NCI-H748 (cell line): ENCODE data around the gene ABCA1.
"Not testable (repeated sequence)": the region's sequence is repeated elsewhere in the genome, so short reads cannot be mapped to it uniquely, and the experiment has no call there.

Experiments used
- DNase-seq: peaks from one replicate; lab custom pipeline; 2025; ENCODE audit not compliant: unreplicated experiment; lab: John Stamatoyannopoulos, UW

Gene ABCA1

GRCh38 chr9:104907278-104907951 is 20.5 kb downstream of the ABCA1 start:
- no peak for DNase-seq

DNA sequence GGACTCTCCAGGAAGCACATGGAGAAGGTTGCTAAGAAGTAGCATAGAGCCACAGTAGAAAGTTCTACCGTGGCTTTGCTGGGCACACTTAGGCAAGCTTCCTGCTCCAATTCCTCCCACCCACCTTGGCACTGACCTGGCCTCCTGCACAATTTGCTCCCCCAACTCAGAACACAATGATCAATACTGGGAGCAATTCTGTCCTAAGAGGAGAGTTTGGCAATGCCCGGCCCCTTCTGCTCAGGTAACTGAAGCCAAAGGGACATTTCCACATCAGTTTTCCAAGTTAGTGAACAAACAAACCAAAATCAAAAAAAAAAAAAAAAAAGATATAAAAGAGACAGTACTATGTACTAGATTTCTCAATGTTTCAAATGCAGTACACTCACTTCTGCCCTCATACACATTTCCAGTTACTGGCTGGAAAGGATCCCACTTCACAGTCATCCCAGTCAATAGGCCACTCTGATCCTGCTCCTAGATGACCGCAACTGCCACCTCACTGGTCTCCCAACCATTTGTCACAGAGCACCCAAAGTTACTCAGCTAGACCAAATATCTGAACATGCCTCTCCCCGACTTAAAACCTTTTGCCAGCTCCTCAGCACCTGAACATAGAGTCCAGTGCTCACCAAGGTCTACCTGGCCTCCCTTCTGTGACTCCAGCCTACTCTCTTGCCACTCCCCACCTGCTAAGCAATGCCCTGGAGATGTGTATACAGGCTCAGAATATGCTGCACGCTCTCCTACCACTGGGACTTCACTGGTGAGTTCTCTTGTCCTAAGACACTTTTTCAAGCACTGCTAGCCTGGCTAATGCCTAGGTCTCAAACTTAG is 21.3 kb downstream of the ABCA1 start:
- DNase-seq = no peak

DNA sequence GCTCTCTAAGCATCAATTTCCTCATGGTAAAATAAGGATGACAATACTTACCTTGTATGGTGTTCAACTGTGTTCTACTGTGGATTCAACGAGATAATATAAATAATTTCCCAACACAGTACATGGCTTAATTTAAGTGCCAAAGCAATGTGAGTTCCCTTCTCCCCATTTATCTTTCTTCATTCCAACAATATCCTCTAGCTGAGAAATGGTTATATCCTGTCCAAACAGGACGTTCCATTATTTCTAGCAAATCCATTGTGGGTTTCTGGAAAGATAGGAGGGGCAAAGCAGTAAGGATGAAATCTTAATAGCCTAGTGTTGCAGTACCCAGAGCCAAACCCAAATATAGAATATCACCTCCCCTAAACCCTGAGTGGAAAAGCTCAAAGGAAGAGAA is 22.0 kb downstream of the ABCA1 start:
- DNase-seq = no peak

GRCh38 chr9:104905153-104905901 is 22.6 kb downstream of the ABCA1 start:
- DNase-seq = no peak

GRCh38 chr9:104903609-104904008 is 24.3 kb downstream of the ABCA1 start:
- DNase-seq = no peak

- no peak for DNase-seq
Observed at GRCh38 chr9:104900871-104901270, 27.1 kb downstream of the ABCA1 start.

DNA sequence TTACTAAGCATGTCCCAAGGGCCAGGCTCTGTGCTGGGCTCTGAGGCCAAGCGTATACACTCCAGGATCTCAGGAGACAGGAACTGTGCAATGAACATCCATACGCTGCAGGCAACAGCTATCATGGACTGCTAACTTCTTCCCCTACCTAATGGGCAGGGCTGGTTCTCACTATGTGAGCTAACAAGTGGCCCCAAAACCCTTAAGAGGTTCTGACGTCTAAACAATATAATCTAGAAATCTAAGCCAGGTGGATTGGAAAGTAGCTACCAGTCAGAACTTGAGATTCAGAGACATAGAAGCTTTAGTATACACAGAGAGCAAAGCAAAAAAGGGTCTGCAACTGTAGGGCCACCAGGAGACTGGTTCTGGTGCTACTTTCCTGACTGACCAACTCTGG is 27.6 kb downstream of the ABCA1 start:
- no peak for DNase-seq

DNA sequence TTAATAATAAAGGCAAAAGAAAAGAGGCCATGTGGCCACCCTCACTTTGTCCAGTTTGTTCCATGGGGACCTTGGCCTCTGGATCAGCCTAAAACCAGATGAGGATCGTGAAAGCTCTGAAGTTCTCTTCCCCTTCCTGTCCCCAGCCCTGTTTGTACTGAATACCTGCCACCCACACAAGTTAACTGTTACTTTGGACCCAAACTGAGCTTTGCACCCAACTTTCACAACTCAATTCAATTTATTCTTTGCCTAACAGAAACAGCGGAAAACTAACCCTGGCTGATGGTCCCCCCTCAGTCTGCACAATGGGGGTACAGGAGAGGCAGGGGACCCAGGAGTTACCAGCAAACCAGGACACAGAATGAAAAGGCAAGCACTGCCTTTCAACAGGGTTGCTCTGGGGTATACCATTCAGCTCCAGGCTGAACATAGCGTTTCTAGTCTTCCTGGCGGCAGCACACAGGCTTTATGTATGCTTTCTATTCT is 28.2 kb downstream of the ABCA1 start:
- DNase-seq = no peak

DNA sequence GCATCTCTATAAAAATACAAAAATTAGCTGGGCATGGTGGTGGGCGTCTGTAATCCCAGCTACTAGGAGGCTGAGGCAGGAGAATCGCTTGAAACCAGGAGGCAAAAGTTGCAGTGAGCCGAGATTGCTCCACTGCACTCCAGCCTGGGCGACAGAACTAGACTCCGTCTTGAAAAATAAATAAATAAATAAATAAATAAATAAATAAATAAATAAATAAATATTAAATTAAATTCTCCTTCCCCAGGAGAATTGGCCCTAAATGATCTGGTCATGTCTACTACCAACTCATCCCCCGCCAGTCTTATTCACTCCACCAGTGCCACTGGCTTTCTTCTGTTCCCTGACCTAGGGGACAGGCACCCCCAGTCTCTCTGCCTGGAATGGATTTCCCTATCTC is 29.6 kb downstream of the ABCA1 start:
- not testable (repeated sequence) for DNase-seq

GRCh38 chr9:104896131-104896530 is 31.8 kb downstream of the ABCA1 start:
- no peak for DNase-seq

DNA sequence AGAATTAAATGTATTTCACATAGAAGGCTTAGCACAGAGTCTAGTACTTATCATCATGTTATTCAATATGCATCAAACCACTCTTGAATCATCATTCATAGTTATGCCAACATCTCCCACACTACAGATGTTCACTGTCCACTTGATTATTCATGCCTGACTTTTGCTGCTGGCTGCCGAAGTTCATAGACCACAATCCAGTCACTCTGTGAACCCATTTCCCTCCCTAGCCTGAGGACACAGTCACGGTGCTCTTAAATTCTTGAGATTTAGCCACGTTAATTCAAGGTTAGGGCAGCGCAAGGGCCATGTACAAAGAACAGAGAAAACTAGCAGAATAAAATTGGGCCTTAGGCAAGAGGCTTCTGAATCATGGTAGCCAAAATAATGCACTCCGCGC is 32.4 kb downstream of the ABCA1 start:
- no peak for DNase-seq

DNA sequence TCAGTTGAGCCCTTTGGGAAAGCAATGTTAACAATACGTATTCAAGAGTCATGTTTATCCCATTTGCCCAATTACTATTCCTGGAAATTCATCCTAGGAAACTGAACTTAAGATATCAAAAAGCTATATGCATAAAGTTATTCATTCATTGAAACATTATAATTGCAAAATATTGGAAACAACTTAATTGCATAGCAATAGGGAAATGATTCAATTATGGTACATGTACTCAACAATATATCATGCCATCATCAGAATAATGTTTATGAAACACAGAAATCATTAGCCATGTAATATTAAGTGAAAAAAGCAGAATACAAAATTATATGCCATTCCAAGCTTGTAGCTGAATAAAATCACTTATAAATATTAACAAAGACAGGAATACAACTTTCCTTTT is 35.3 kb downstream of the ABCA1 start:
- DNase-seq = no peak

GRCh38 chr9:104890433-104890770 is 37.6 kb downstream of the ABCA1 start:
- DNase-seq = no peak

DNA sequence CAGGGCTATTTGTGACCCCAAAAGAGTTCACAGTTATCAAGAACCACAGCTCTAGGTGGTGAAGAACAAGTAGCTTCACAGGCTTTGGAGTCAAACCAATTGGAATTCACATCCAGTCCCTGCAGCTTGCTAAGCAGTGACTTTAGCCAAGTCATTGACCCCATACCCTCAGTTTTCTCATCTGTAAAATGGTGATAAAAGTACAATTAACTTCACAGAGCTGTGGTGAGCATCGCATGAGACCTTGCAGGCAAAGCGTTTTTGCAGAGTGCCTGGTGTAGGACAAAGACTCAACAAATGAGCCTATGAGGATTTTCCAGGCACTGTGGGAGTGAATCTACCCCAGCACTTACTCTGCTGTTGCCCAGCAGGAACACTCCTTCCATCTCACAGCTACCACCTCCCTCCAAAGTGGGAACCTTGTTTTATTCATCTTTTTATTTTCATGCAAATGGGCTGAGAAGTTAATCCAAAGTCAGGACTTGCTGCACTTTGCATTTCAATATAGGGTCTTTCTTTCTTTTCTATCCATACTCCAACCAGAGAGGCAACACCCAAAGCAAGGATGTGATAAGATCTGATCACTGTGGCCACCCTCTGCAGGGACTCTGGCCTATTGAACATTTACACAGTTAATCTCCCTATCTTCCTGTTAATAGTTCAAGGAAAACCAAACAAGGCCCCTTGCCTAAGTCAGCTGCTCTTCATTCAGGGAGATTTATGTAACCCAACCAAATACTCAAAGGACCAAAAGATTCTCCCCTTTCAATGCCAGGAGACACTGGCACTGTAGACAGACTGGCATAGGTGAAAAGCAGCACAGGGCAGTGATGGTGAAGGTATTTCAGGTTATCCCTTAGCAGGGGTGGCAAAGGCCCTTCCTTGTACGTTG is 41.9 kb downstream of the ABCA1 start:
- DNase-seq = no peak

DNA sequence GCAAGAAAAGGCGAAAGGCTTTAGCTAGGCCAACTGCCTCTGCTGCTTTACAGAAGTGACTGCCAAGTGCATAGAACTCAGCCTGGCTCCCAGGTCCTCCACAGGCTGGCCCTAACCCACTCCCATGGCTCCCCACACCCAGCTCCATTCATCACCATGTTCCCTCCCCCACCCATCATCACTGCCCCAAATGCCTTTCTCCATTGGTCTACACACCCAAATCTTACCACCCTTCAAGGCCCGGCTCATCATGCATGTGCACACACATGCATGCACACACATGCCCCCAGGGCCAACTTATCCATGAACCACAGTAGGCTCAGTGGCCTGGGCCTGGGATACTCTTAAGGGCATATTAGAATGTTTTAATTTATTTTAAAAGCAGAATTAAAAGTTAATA is 44.8 kb downstream of the ABCA1 start:
- no peak for DNase-seq

GRCh38 chr9:104882566-104882965 is 45.4 kb downstream of the ABCA1 start:
- no peak for DNase-seq

DNA sequence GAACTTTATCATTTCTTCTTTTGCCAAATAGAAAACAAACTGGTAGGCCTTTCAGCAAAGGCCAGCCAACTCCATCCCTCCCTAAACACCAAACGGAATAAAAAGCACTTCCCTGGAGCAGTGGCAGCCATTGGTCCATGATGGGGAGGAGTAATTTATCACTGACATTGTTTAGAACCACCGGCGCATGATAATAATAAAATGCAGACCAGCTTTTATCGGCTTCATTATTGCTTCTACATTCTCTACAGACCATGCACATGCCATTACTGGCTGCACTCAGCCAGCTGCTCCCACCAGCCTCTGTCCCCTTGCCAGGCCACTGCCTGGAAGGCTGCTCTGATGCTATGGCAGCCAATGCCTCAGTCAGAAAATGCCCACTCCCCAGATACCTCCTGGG is 45.9 kb downstream of the ABCA1 start:
- no peak for DNase-seq

GRCh38 chr9:104879555-104880309 is 48.2 kb downstream of the ABCA1 start:
- DNase-seq = no peak

DNA sequence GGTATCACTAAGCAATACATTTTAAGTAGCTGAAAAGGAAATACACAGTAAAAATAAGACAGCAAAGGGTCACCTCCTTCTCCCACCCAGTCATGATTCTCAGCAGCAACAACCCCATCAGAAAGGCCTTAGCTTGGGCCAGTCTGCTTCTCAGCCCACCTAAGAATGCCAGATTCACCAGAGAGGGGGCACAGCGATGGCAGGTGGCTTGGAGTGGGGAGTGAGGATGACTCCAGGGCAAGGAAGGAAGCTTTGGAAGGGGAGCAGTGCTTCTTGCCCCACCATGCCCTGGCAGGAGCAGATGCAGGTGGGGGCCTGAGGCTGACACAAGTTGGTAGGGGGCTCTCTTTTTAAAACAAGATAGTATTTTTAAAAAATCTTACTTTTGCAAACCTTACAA is 51.4 kb downstream of the ABCA1 start:
- no peak for DNase-seq

- no peak for DNase-seq
Observed at GRCh38 chr9:104875897-104876296, 52.1 kb downstream of the ABCA1 start.
